Measurements from ENCODE around the gene UBL4A. TPM values are rescaled to one million over a fixed set of nuclear protein-coding genes. Genes with fewer than 3 reads are reported as not detected.

UBL4A gene
- total RNA-seq, 4 donors from 2014 or later, result 14.7 to 36.3 (median 29.5) TPM

- no peak for TF ChIP-seq CTCF (IDR thresholded peaks at IDR 0.05)
- TF ChIP-seq POLR2A (IDR thresholded peaks at IDR 0.05), result no peak
- Histone ChIP-seq H3K4me3 (no peak overlapping the region), H3K27me3 (no peaks in the 10 kb centered on the region), H3K36me3 (no peaks in the 10 kb centered on the region), H3K9me3 (no peaks in the 10 kb centered on the region), H3K27ac (no peak overlapping the region), H3K4me1 (no peaks in the 10 kb centered on the region)
- DNase-seq, result no peak
- intact Hi-C loops (cut with DNase I; ENCODE audit: low total_unique reads), result no loop called here
These were observed 1.9 kb downstream of the UBL4A start for GRCh38 chrX:154484255-154485149.

GRCh38 chrX:154483325-154483724 lies 3.1 kb downstream of the UBL4A start:
- no peak for TF ChIP-seq CTCF (IDR thresholded peaks at IDR 0.05)
- no peak for TF ChIP-seq POLR2A (IDR thresholded peaks at IDR 0.05)
- Histone ChIP-seq H3K4me3 (no peak overlapping the region), H3K4me1 (no peaks in the 10 kb centered on the region), H3K9me3 (no peaks in the 10 kb centered on the region), H3K27me3 (no peaks in the 10 kb centered on the region), H3K27ac (no peak overlapping the region), H3K36me3 (no peaks in the 10 kb centered on the region)
- intact Hi-C loops (cut with DNase I; ENCODE audit: low total_unique reads), result no loop called here
- DNase-seq, result no peak

GRCh38 chrX:154482786-154483185 lies 3.6 kb downstream of the UBL4A start:
- intact Hi-C loops (cut with DNase I; ENCODE audit: low total_unique reads), result no loop called here
- H3K4me3 ChIP-seq, result no peak overlapping the region
- no peaks in the 10 kb centered on the region for H3K9me3 ChIP-seq
- TF ChIP-seq CTCF (IDR thresholded peaks at IDR 0.05), result no peak
- no peak for TF ChIP-seq POLR2A (IDR thresholded peaks at IDR 0.05)
- no peaks in the 10 kb centered on the region for H3K27me3 ChIP-seq
- H3K27ac ChIP-seq, result no peak overlapping the region
- no peaks in the 10 kb centered on the region for H3K36me3 ChIP-seq
- no peak for DNase-seq
- peaks cover 0 to 3% of the 10 kb centered on the region in 2 donors for H3K4me1 ChIP-seq

GRCh38 chrX:154481911-154482601 lies 4.4 kb downstream of the UBL4A start:
- no peaks in the 10 kb centered on the region for H3K9me3 ChIP-seq
- no peak for TF ChIP-seq CTCF (IDR thresholded peaks at IDR 0.05)
- TF ChIP-seq POLR2A (IDR thresholded peaks at IDR 0.05), result no peak
- H3K27ac ChIP-seq, result no peak overlapping the region
- H3K36me3 ChIP-seq, result no peaks in the 10 kb centered on the region
- peaks cover 0 to 3% of the 10 kb centered on the region in 2 donors for H3K4me1 ChIP-seq
- DNase-seq, result no peak
- no peaks in the 10 kb centered on the region for H3K27me3 ChIP-seq
- intact Hi-C loops (cut with DNase I; ENCODE audit: low total_unique reads), result no loop called here
- no peak overlapping the region for H3K4me3 ChIP-seq

- DNase-seq, result no peak
- Histone ChIP-seq H3K27me3 (no peaks in the 10 kb centered on the region), H3K9me3 (no peaks in the 10 kb centered on the region), H3K4me1 (peaks cover 0 to 3% of the 10 kb centered on the region in 2 donors), H3K4me3 (no peak overlapping the region), H3K27ac (no peak overlapping the region), H3K36me3 (no peaks in the 10 kb centered on the region)
- TF ChIP-seq CTCF (IDR thresholded peaks at IDR 0.05) (no peak), POLR2A (IDR thresholded peaks at IDR 0.05) (no peak)
- intact Hi-C loops (cut with DNase I; ENCODE audit: low total_unique reads), result no loop called here
These were observed 5.2 kb downstream of the UBL4A start for GRCh38 chrX:154481195-154481594.

Data from uterus (tissue), 4 donors.